ENCODE measurements around the gene ADARB1.

Gene ADARB1

DNA sequence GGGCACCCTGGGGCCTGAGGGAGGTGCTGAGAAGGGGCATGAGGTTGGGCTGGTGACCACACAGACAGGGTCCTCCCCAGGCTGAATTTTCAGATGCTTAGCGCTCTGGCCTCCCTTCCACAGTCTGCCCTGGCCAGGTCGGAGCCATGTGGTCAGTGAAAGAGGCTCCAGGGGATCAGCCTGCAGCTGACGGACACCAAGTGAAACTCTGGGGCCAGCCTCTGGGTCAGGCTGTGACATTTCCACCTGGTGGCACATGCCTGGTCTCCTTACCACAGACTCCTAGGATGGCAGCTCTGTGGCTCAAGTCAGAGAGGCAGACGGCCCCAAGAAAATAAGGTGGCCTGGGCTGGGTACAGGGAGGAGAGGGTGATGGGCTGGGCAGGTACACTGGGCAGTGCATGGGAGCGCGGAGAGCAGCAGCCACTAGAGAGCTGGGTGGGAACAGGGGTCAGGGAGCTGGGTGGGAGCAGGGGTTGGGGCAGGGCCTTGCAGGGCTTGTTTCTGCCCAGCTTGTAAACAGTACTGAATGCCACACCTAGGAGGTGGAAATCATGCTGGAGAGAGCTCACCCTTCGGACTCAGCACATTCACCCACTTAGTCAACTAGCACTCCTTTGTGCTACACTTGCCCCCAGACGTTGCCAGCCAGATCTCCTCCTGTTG, 20.7 kb upstream of the ADARB1 start (continued):
- TF ChIP-seq, protein P1, sequence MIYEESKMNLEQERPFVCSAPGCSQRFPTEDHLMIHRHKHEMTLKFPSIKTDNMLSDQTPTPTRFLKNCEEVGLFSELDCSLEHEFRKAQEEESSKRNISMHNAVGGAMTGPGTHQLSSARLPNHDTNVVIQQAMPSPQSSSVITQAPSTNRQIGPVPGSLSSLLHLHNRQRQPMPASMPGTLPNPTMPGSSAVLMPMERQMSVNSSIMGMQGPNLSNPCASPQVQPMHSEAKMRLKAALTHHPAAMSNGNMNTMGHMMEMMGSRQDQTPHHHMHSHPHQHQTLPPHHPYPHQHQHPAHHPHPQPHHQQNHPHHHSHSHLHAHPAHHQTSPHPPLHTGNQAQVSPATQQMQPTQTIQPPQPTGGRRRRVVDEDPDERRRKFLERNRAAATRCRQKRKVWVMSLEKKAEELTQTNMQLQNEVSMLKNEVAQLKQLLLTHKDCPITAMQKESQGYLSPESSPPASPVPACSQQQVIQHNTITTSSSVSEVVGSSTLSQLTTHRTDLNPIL (CRISPR knock-in tag; IDR thresholded peaks at IDR 0.05; ENCODE audit: low read depth) = no peak
- TF ChIP-seq ARNTL (CRISPR knock-in tag; IDR thresholded peaks at IDR 0.05; ENCODE audit: borderline replicate concordance, low read depth) = no peak
- no peak for TF ChIP-seq OSR1 (CRISPR knock-in tag; IDR thresholded peaks at IDR 0.05)
- no peak for TF ChIP-seq BACH2 (CRISPR knock-in tag; IDR thresholded peaks at IDR 0.05; ENCODE audit: borderline replicate concordance)

DNA sequence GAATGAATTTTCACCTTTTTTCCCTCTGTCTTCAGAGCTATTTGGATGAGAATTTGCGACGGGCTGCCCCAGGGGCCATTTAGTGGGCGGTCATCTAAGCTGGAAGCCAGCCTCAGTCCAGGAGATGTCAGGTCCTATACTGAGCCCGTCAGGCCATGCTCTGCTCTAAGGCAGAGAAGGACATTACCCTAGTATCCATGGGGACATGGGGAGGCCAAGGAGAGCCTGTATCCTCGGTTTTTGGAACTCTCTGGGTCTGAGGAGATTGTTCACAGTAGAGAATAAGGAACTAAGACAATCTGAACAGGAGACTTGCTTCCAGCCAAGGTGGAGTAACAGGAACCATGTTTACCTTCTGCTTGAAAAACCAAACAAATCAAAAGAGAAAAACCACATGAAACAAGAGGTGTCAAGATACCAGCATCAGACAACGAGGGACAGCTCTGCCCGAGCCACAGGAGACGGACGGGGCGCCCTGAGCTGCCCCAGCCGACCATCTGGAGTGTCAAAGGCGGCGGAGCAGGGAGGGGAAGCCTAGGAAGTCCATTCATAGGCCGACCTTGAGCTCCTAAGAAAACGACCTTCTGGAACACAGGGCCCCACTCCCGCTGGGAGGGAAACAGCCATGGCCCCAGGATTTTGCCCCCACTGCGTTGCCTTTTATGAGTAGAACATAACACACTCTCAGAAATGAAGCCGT, 20.0 kb upstream of the ADARB1 start:
- no peak for TF ChIP-seq SNAI2 (CRISPR knock-in tag; IDR thresholded peaks at IDR 0.05)
- no peak for TF ChIP-seq TOX (CRISPR knock-in tag; IDR thresholded peaks at IDR 0.05; ENCODE audit: borderline replicate concordance)
- TF ChIP-seq ZNF8 (CRISPR knock-in tag; IDR thresholded peaks at IDR 0.05) = no peak
- TF ChIP-seq CSDC2 (CRISPR knock-in tag; IDR thresholded peaks at IDR 0.05) = no peak
- TF ChIP-seq ZC3H10 (CRISPR knock-in tag; IDR thresholded peaks at IDR 0.05) = no peak
- ATAC-seq = no peak

DNA sequence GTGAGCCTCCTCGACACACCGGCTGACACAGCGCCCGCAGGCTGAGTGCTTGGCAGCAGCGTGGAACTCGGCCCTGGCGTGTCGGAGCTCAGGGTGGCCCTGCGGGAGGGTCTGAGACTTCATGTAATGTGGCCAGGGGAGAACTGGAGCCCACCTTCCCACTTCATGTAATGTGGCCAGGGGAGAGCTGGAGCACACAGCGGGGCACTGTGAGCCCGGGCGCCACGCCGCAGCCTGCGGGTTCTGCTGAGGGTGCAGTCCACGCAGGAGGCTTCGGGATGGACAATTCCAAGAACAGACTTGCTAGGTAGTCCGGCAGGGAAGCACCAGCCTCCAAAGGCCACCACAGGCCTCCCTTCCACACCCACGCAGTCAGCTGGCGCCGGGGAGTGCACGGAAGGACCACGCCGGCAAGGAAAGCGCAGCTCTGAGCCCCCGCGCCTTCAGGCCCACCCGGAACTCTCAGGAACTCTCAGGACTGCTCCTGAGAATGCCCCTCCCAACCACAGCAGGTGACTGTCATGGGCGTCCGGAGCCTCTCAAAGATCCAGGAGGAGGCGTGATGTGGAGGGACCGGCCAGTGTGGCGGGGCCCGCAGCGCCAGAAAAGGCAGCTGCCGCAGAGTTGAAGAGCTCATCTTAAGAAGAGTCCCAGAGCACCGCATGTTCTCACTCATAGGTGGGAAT, 19.3 kb upstream of the ADARB1 start:
- no peak for ATAC-seq
- TF ChIP-seq ZFP3 (CRISPR knock-in tag; IDR thresholded peaks at IDR 0.05) = no peak
- TF ChIP-seq ZC3H10 (CRISPR knock-in tag; IDR thresholded peaks at IDR 0.05) = no peak
- no peak for TF ChIP-seq ZFP30 (CRISPR knock-in tag; IDR thresholded peaks at IDR 0.05)
- TF ChIP-seq SNAI2 (CRISPR knock-in tag; IDR thresholded peaks at IDR 0.05) = no peak
- TF ChIP-seq, protein P2, sequence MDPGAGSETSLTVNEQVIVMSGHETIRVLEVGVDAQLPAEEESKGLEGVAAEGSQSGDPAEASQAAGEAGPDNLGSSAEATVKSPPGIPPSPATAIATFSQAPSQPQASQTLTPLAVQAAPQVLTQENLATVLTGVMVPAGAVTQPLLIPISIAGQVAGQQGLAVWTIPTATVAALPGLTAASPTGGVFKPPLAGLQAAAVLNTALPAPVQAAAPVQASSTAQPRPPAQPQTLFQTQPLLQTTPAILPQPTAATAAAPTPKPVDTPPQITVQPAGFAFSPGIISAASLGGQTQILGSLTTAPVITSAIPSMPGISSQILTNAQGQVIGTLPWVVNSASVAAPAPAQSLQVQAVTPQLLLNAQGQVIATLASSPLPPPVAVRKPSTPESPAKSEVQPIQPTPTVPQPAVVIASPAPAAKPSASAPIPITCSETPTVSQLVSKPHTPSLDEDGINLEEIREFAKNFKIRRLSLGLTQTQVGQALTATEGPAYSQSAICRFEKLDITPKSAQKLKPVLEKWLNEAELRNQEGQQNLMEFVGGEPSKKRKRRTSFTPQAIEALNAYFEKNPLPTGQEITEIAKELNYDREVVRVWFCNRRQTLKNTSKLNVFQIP (CRISPR knock-in tag; IDR thresholded peaks at IDR 0.05; ENCODE audit: borderline replicate concordance, low read depth) = no peak
- TF ChIP-seq, protein P3, sequence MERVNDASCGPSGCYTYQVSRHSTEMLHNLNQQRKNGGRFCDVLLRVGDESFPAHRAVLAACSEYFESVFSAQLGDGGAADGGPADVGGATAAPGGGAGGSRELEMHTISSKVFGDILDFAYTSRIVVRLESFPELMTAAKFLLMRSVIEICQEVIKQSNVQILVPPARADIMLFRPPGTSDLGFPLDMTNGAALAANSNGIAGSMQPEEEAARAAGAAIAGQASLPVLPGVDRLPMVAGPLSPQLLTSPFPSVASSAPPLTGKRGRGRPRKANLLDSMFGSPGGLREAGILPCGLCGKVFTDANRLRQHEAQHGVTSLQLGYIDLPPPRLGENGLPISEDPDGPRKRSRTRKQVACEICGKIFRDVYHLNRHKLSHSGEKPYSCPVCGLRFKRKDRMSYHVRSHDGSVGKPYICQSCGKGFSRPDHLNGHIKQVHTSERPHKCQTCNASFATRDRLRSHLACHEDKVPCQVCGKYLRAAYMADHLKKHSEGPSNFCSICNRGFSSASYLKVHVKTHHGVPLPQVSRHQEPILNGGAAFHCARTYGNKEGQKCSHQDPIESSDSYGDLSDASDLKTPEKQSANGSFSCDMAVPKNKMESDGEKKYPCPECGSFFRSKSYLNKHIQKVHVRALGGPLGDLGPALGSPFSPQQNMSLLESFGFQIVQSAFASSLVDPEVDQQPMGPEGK (CRISPR knock-in tag; IDR thresholded peaks at IDR 0.05; ENCODE audit: borderline replicate concordance) = no peak
- TF ChIP-seq TCF4 (CRISPR knock-in tag; IDR thresholded peaks at IDR 0.05; ENCODE audit: borderline replicate concordance) = no peak
- TF ChIP-seq CSDC2 (CRISPR knock-in tag; IDR thresholded peaks at IDR 0.05) = no peak
- no peak for TF ChIP-seq RARB (CRISPR knock-in tag; IDR thresholded peaks at IDR 0.05)
- no peak for TF ChIP-seq TOX (CRISPR knock-in tag; IDR thresholded peaks at IDR 0.05; ENCODE audit: borderline replicate concordance)
- no peak for TF ChIP-seq ARNTL (CRISPR knock-in tag; IDR thresholded peaks at IDR 0.05; ENCODE audit: borderline replicate concordance, low read depth)
- no peak for TF ChIP-seq ZNF8 (CRISPR knock-in tag; IDR thresholded peaks at IDR 0.05)
- no peak for TF ChIP-seq PPARA (CRISPR knock-in tag; IDR thresholded peaks at IDR 0.05; ENCODE audit: borderline replicate concordance)
- TF ChIP-seq, protein P1 (CRISPR knock-in tag; IDR thresholded peaks at IDR 0.05; ENCODE audit: low read depth) = no peak

DNA sequence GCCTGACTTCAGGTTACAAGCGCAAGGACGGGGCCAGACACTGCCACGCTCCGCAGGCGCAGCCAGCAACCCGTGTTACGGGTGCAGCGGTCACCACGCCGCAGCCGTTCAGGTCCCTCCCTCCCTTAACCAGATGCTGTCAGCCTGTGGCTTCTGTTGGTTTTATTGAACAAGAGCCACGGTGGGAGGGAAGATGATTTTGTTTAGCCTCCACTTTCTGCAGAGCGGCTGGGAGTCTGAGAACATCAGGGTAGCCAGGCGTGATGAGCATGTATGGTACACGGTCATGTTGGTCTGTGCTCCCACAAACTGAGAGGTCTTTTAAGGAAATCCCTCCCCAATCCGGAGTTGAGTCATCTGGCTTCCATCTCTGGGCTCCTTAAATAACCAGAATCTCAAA, 18.5 kb upstream of the ADARB1 start:
- TF ChIP-seq, protein P4, sequence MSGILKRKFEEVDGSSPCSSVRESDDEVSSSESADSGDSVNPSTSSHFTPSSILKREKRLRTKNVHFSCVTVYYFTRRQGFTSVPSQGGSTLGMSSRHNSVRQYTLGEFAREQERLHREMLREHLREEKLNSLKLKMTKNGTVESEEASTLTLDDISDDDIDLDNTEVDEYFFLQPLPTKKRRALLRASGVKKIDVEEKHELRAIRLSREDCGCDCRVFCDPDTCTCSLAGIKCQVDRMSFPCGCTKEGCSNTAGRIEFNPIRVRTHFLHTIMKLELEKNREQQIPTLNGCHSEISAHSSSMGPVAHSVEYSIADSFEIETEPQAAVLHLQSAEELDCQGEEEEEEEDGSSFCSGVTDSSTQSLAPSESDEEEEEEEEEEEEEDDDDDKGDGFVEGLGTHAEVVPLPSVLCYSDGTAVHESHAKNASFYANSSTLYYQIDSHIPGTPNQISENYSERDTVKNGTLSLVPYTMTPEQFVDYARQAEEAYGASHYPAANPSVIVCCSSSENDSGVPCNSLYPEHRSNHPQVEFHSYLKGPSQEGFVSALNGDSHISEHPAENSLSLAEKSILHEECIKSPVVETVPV (CRISPR knock-in tag; IDR thresholded peaks at IDR 0.05) = no peak
- TF ChIP-seq, protein P3 (CRISPR knock-in tag; IDR thresholded peaks at IDR 0.05; ENCODE audit: borderline replicate concordance) = no peak
- TF ChIP-seq OSR1 (CRISPR knock-in tag; IDR thresholded peaks at IDR 0.05) (no peak), PPARA (CRISPR knock-in tag; IDR thresholded peaks at IDR 0.05; ENCODE audit: borderline replicate concordance) (no peak), ZNF565 (CRISPR knock-in tag; conservative IDR thresholded peaks at IDR 0.05; ENCODE audit: low read depth) (no peak), SNAI2 (CRISPR knock-in tag; IDR thresholded peaks at IDR 0.05) (no peak), ZFP3 (CRISPR knock-in tag; IDR thresholded peaks at IDR 0.05) (no peak), TCF4 (CRISPR knock-in tag; IDR thresholded peaks at IDR 0.05; ENCODE audit: borderline replicate concordance) (no peak), GLIS3 (CRISPR knock-in tag; IDR thresholded peaks at IDR 0.05) (no peak), TOX (CRISPR knock-in tag; IDR thresholded peaks at IDR 0.05; ENCODE audit: borderline replicate concordance) (no peak)
- TF ChIP-seq, protein P2 (CRISPR knock-in tag; IDR thresholded peaks at IDR 0.05; ENCODE audit: borderline replicate concordance, low read depth) = no peak
- ATAC-seq = no peak
